ENCODE results near the gene KIF5C. TPM values are rescaled to one million over a fixed set of nuclear protein-coding genes. Genes with fewer than 3 reads are reported as not detected.
A peak's percentile ranks its signal among the peaks of the same experiment; 100 is the strongest.

The KIF5C gene
- total and polyA plus RNA-seq, 8 donors, result under 0.01 to 14.7 (median 2.4) TPM

- WGBS, 5 donors, result 11 to 41% (median 27%) methylated on average over 8 to 11 of the region's 11 CpGs
- H3K4me1 ChIP-seq, result peaks cover 4 to 19% (median 12%) of the 10 kb centered on the region in 4 donors
- H3K36me3 ChIP-seq, result no peaks in the 10 kb centered on the region
- intact Hi-C loops (cut with DNase I; ENCODE audit: low total_unique reads), result loop anchor here (10.0 kb wide), 1 partner anchor 276 kb away; no protein-coding TSS in a partner anchor
- no peaks in the 10 kb centered on the region for H3K9me3 ChIP-seq
- peak overlapping the region; percentile 50 to 54 (median 51) for H3K4me3 ChIP-seq
- TF ChIP-seq EP300 (IDR thresholded peaks at IDR 0.05) (no peak), CTCF (IDR thresholded peaks at IDR 0.05) (no peak)
- H3K27me3 ChIP-seq, result peaks cover 0 to 39% (median 13%) of the 10 kb centered on the region in 3 donors
- peak overlapping the region; percentile 0 to 84 (median 78) for H3K27ac ChIP-seq
- DNase-seq, result no peak
These were observed 164.2 kb downstream of the KIF5C start for GRCh38 chr2:149039213-149039724.

- Histone ChIP-seq H3K4me3 (no peak overlapping the region), H3K4me1 (peaks cover 4 to 19% (median 12%) of the 10 kb centered on the region in 4 donors), H3K27ac (no peak overlapping the region), H3K36me3 (no peaks in the 10 kb centered on the region), H3K27me3 (peaks cover 0 to 34% (median 13%) of the 10 kb centered on the region in 3 donors), H3K9me3 (peaks cover 0 to 3% (median 0%) of the 10 kb centered on the region in 4 donors)
- DNase-seq, result no peak
- 58 to 78% (median 72%) methylated on average over 7 of the region's 7 CpGs for WGBS, 5 donors
- intact Hi-C loops (cut with DNase I; ENCODE audit: low total_unique reads), result no loop called here
- TF ChIP-seq CTCF (IDR thresholded peaks at IDR 0.05), result peak in 1 of 7 experiments; percentile 21
- TF ChIP-seq POLR2A (IDR thresholded peaks at IDR 0.05), result no peak
These were observed 165.4 kb downstream of the KIF5C start for GRCh38 chr2:149040451-149040850.

GRCh38 chr2:149041482-149041881 is 166.5 kb downstream of the KIF5C start:
- TF ChIP-seq CTCF (IDR thresholded peaks at IDR 0.05) (no peak), POLR2A (IDR thresholded peaks at IDR 0.05) (no peak), POLR2AphosphoS5 (IDR thresholded peaks at IDR 0.05) (no peak), EP300 (IDR thresholded peaks at IDR 0.05) (no peak)
- Histone ChIP-seq H3K27ac (peak overlapping the region in 1 of 5 donors; percentile 8), H3K9me3 (peaks cover 0 to 9% (median under 1%) of the 10 kb centered on the region in 4 donors), H3K36me3 (no peaks in the 10 kb centered on the region), H3K27me3 (peaks cover 0 to 30% (median 13%) of the 10 kb centered on the region in 3 donors), H3K4me1 (peaks cover 4 to 19% (median 12%) of the 10 kb centered on the region in 4 donors), H3K4me3 (no peak overlapping the region)
- DNase-seq, result no peak
- WGBS, 5 donors, result 87 to 100% (median 96%) methylated on average over 1 of the region's 1 CpG
- intact Hi-C loops (cut with DNase I; ENCODE audit: low total_unique reads), result no loop called here

- Histone ChIP-seq H3K27ac (no peak overlapping the region), H3K9me3 (peaks cover 0 to 11% (median 4%) of the 10 kb centered on the region in 4 donors), H3K4me3 (no peak overlapping the region), H3K4me1 (peaks cover under 1 to 13% (median 7%) of the 10 kb centered on the region in 4 donors), H3K27me3 (peaks cover 0 to 19% (median 13%) of the 10 kb centered on the region in 3 donors), H3K36me3 (no peaks in the 10 kb centered on the region)
- intact Hi-C loops (cut with DNase I; ENCODE audit: low total_unique reads), result no loop called here
- TF ChIP-seq EP300 (IDR thresholded peaks at IDR 0.05) (no peak), POLR2A (IDR thresholded peaks at IDR 0.05) (no peak), CTCF (IDR thresholded peaks at IDR 0.05) (no peak), POLR2AphosphoS5 (IDR thresholded peaks at IDR 0.05) (no peak)
- no peak for DNase-seq
- WGBS, 5 donors, result 39 to 71% (median 56%) methylated on average over 1 of the region's 1 CpG
These were observed 167.9 kb downstream of the KIF5C start for GRCh38 chr2:149042881-149043280.

Measured in stomach (tissue), 9 donors.